ENCODE measurements around the gene TRANK1. TPM values are rescaled to one million over a fixed set of nuclear protein-coding genes. Genes with fewer than 3 reads are reported as not detected.
A peak's percentile ranks its signal among the peaks of the same experiment; 100 is the strongest.
"Not testable (repeated sequence)": the region's sequence is repeated elsewhere in the genome, so short reads cannot be mapped to it uniquely, and the experiment has no call there.

Gene TRANK1
- 12.6 TPM for total RNA-seq

GRCh38 chr3:36944641-36945270 is at the start of gene TRANK1:
Gene TRANK1, minus strand, starts transcription at chr3:36945054. Its CDS starts 245 bp downstream, at chr3:36944809.
- peak; percentile 51 for DNase-seq

DNA sequence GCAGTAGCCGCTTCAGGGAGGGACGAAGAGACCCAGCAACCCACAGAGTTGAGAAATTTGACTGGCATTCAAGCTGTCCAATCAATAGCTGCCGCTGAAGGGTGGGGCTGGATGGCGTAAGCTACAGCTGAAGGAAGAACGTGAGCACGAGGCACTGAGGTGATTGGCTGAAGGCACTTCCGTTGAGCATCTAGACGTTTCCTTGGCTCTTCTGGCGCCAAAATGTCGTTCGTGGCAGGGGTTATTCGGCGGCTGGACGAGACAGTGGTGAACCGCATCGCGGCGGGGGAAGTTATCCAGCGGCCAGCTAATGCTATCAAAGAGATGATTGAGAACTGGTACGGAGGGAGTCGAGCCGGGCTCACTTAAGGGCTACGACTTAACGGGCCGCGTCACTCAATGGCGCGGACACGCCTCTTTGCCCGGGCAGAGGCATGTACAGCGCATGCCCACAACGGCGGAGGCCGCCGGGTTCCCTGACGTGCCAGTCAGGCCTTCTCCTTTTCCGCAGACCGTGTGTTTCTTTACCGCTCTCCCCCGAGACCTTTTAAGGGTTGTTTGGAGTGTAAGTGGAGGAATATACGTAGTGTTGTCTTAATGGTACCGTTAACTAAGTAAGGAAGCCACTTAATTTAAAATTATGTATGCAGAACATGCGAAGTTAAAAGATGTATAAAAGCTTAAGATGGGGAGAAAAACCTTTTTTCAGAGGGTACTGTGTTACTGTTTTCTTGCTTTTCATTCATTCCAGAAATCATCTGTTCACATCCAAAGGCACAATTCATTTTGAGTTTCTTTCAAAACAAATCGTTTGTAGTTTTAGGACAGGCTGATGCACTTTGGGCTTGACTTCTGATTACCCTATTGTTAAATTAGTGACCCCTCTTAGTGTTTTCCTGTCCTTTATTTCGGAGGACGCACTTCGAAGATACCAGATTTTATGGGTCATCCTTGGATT is 48.8 kb upstream of the TRANK1 start, which contains the start of gene MLH1:
Gene MLH1 (plus strand): TSS at position 193 of the 958 bp plus-strand sequence. CDS start 30 bp downstream, at position 223.
- DNase-seq, result no peak

- no peak for DNase-seq
Measured at GRCh38 chr3:36992806-36993325, 48.0 kb upstream of the TRANK1 start, which contains the start of gene EPM2AIP1. Gene EPM2AIP1, minus strand, starts transcription at chr3:36993131. Its CDS starts 54 bp downstream, at chr3:36993077.

DNA sequence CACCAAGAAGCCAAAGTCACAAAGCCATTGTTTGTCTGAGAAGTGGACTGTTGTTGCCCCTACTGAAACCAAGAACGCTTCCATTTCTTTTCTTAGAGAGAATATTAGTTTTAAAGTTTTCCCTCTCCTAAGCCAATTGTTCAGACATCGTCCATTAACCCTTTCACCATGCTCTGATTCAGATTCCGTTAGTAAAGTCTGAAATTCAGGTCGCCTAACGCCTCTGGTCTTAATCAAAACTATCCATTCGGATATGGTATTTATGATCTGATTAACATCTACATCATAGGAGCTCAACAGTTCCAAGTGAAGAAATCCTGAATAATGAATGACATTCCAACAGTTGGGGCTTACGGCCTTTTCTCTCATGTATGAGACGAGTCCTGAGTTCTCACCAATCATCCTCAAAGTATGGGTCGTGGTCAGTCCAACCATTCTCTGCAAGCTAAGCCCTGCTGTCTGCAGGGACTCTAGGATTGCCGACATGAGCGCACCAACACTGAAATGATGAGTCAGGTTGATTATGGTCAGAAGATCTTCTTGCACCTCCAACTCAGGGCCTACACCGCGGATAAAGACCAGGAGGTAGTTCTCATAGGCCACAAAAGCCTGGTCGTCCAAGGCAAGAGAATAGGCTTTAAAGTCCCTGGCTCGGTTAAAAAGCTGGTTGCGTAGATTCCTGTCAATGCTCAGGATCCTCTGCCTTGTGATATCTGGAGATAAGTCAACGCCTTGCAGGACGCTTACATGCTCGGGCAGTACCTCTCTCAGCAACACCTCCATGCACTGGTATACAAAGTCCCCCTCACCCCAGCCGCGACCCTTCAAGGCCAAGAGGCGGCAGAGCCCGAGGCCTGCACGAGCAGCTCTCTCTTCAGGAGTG is 47.3 kb upstream of the TRANK1 start:
- DNase-seq, result no peak

DNA sequence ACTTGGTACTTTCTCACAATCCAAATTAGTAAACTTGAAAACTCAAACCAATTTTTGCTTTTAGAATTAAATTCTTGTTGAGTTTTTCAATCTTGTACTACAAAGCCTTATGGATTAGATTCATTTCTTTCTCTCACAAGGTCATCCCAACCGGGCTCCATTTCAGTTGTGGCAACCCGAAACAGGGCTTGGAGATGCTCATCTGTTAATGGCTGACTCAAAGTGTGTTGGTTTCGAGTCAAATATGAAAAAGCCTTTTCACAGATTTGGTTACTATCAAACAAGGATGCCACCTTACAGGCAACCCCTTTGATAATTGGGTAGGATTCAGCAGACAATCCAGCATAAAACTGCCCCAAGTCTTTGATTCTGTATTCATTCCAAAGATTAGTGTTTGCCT is 46.3 kb upstream of the TRANK1 start:
- no peak for DNase-seq

DNA sequence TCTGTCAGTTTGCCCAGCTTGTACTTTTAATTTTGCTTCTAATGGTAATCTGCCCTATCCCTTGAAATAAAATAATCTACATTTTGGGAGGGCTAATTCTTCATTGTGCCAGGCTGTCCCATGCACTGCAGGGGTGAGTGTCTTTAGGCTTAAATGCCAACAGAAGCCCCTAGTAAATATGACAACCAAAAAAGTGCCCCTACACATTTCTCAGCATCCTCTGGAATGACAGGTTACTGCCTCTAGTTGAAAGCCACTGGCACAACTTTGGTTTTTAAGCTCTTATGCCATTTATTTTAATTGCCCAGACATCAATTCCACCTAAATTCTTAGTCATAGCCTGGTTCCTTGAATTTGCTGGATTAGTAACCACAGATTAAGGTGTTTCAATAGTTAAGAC is 44.7 kb upstream of the TRANK1 start:
- DNase-seq, result no peak

GRCh38 chr3:36989005-36989404 is 44.2 kb upstream of the TRANK1 start:
- DNase-seq, result no peak

DNA sequence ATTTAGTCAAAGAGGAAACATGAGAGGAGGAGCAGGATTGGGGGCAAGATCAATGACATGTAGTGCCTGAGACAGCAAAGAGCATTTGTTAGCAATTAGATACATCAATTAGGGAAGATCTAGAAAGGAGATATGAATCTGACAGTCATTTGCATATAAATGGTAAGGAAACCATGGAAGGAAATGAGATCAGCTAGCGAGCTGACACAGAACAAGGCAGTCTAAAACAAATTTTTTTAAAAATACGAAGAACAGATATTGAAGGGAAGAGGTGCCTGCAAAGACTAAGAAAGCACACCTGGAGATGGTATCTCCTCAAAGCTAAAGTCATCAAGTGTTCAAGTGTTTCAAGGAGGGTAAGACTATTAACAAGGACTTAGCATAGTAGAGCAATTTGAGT is 43.5 kb upstream of the TRANK1 start:
- DNase-seq, result no peak

DNA sequence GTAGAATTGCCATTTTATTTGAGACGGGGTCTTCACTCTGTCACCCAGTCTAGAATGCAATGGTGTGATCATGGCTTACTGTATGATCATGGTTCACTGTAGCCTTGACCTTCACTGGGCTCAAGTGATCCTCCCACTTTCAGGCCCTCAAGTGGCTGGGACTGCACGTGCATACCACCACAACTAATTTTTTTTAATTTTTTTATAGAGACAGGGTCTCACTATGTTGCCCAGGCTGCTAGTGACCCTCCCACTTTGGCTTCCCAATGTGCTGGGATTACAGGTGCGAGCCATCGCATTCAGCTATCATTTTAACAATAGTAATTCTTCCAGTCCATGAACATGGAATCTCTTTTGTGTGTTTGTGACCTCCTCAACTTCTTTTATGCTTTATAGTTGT is 36.2 kb upstream of the TRANK1 start:
- DNase-seq, result no peak

DNA sequence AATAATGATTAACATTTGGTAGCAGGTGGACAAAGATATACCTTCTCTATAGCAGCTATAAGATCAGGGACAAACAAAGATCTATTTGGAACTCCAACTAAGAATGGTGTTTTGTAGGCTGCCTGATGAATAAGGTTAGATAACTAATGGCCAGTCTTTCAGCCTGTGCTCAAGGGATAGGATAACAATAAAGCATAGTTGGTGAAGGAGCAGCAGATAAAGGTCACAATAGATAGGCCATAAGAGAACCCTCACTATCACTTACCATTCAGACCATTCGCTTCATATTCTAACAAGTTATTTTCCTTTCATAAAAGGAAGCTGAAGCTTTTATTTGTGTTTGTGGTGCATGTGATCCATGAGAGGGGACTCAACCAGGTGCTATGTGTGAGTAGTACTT is 28.3 kb upstream of the TRANK1 start:
- DNase-seq, result no peak

DNA sequence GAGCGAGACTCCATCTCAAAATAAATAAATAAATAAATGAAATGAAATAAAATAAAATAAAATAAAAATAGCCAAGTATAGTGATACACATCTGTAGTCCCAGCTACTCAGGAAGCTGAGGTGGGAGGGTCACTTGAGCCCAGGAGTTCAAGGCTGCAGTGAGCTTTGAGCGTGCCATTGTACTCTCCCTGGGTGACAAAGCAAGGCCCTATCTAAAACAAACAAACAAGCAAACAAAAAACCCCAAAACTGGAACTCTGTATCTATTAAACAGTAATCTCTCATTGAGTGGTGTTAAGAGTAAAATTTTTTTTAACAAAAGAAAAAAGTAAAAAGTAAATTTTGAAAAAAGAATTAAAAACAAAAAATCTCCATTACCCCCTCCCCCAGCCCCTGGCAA is 27.3 kb upstream of the TRANK1 start:
- no peak for DNase-seq

DNA sequence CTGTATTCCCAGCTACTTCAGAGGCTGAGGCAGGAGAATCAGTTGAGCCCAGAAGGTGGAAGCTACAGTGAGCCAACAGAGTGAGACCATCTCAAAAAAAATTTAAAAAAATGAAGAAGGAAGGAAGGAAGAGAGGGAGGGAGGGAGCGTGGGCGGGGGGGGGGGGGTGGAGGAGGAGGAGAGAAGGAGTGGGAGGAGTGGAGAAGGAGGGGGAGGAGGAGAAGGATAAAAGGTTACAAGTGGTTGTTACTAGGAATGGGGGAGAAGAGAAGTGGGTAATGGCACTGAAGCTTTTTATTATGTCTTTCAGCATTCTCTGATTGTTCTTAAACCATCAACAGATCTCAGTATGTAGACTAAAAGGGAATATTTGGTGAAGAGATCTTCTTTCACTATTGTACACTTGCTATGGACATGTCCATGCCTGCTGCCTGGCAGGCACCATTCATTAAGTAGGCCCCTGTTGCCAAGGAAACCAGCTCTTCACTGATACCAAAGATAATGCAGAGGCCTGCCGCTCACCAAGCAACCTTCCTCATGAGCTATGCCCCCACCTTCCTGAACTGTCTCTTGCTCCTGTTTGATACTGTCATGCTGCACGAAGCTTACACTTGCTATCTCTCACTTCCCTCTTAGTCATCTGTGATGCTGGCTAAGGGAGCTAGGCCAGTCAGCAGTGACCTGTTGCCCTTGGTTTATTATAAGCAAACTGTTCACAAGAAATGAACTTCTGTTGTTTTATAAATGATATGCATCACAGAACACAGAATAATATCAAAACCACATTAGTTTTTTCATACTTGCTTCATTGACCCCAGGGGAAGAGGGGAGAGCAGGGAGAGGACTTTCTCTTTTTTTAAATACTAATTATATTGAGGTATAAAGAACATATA is 24.9 kb upstream of the TRANK1 start:
- DNase-seq, result no peak

- no peak for DNase-seq
Measured at GRCh38 chr3:36969085-36969484, 24.2 kb upstream of the TRANK1 start.

DNA sequence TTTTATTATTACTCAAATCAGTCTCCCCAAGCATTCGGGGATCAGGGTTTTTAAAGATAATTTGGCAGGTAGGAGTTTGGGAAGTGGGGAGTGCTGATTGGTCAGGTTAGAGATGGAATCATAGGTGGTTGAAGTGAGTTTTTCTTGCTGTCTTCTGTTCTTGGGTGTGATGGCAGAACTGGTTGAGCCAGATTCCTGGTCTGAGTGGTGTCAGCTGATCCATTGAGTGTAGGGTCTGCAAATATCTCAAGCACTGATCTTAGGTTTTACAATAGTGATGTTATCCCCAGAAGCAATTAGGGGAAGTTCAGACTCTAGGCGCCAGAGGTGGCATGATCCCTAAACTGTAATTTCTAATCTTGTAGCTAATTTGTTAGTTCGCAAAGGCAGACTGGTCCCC is 20.6 kb upstream of the TRANK1 start:
- no peak for DNase-seq

DNA sequence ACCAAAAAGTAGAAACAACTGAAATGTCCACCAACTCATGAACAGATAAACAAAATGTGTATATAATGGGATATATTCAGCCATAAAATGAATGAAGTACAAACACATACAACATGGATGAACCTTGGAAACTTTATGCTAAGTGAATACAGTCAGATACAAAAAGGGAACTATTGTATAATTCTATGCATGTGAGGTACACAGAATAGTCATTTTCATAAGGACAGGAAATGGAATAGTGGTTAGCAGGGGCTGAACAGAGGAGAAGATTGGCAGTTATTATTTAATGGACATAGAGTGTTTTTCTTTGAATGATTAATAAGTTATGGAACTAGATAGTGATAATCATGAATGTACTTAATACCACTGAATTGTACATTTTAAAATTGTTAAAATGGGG is 20.0 kb upstream of the TRANK1 start:
- no peak for DNase-seq

GRCh38 chr3:36964331-36964730 is 19.5 kb upstream of the TRANK1 start:
- no peak for DNase-seq

- DNase-seq, result not testable (repeated sequence)
Measured at GRCh38 chr3:36963008-36963407, 18.2 kb upstream of the TRANK1 start.

- no peak for DNase-seq
Measured at GRCh38 chr3:36960502-36960901, 15.6 kb upstream of the TRANK1 start.

DNA sequence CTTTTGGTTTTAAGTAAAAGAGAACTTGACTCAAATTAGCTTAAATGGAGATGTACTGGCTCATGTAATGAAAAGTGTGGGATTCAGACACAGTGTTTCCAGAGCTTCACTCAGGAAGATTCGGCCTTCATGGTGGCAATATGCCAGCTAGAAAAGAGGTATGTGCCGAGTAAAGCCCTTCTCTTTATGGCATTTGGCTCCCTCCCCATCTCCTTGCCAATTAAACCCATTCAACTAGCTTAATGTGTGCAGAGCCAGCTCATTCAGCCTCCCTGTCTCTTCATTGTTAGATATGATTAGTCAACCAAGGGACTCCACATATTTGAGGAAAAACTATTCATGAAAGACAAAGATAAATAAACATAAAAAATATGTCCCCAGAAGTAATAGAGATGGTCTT is 15.0 kb upstream of the TRANK1 start:
- DNase-seq, result no peak

- DNase-seq, result no peak
Measured at GRCh38 chr3:36957862-36958686, 13.2 kb upstream of the TRANK1 start.

Measured in occipital lobe (tissue), 2 donors.